ENCODE data around the gene TAGLN2.

Gene TAGLN2

DNA sequence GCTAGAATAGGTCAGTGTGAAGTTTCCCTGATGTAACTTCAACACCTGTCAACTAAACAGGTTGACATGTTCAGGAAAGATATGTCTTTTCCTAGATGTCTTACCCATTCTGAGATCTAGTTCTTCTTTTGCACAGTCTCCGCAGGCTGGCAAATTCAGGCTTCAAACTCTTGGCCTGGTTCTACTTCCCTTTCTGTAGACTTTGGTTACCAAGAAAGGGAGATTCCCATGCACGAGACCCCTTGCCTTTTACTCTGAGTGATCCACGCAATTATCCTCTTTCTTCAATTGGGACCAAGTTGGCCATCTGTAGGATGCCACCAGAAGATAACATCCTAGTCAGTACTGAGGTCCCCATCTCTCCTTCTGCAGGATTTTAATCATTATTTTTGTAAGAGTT, 27.3 kb downstream of the TAGLN2 start:
- TF ChIP-seq, protein P1, sequence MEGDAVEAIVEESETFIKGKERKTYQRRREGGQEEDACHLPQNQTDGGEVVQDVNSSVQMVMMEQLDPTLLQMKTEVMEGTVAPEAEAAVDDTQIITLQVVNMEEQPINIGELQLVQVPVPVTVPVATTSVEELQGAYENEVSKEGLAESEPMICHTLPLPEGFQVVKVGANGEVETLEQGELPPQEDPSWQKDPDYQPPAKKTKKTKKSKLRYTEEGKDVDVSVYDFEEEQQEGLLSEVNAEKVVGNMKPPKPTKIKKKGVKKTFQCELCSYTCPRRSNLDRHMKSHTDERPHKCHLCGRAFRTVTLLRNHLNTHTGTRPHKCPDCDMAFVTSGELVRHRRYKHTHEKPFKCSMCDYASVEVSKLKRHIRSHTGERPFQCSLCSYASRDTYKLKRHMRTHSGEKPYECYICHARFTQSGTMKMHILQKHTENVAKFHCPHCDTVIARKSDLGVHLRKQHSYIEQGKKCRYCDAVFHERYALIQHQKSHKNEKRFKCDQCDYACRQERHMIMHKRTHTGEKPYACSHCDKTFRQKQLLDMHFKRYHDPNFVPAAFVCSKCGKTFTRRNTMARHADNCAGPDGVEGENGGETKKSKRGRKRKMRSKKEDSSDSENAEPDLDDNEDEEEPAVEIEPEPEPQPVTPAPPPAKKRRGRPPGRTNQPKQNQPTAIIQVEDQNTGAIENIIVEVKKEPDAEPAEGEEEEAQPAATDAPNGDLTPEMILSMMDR (conservative IDR thresholded peaks at IDR 0.05; ENCODE audit: low read length) = no peak
- no peak overlapping the region for H3K4me3 ChIP-seq (ENCODE audit: low read length)
- DNase-seq (ENCODE audit: low read depth) = no peak

GRCh38 chr1:159896546-159896930, 28.8 kb downstream of the TAGLN2 start:
- no peak overlapping the region for H3K4me3 ChIP-seq (ENCODE audit: low read length)
- DNase-seq (ENCODE audit: low read depth) = no peak
- TF ChIP-seq, protein P1 (conservative IDR thresholded peaks at IDR 0.05; ENCODE audit: low read length) = no peak

DNA sequence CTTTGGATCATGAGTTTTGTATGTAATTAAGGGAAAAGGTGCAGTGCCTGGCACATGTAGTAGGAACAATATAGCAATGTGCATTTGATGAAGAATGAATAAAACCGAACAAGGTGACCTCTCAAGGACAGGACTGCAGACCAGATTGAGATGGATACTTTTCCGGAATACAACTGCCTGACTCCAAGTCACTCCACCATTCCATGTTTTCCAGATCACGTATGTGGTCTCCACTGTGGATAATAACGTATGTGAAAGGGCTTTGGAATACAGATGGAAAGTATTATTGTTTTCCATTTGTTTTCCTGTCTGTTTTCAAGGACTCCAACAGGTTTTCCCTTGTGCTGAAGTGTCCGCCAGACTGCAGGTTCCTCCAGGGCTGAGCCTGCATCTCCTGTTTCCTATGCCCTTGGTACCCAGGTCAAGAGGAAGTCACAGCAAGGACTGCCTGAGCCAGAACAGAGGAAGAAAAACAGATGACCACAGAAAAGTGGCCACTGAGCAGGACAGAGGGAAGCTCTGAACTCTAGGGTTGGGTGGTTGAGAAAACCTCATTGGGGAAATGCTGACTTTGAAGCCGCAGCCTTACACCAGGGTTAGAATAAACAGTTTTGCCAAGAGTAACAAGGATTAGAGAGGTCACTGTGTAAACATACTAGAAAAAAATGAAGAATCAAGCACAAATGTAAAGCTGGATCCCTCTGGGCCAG, 29.3 kb downstream of the TAGLN2 start:
- TF ChIP-seq, protein P1 (conservative IDR thresholded peaks at IDR 0.05; ENCODE audit: low read length) = no peak
- no peak for DNase-seq (ENCODE audit: low read depth)
- H3K4me3 ChIP-seq (ENCODE audit: low read length) = no peak overlapping the region

GRCh38 chr1:159895286-159895685, 30.0 kb downstream of the TAGLN2 start:
- TF ChIP-seq, protein P1 (conservative IDR thresholded peaks at IDR 0.05; ENCODE audit: low read length) = no peak
- H3K4me3 ChIP-seq (ENCODE audit: low read length) = no peak overlapping the region
- DNase-seq (ENCODE audit: low read depth) = no peak

- no peak for DNase-seq (ENCODE audit: low read depth)
- TF ChIP-seq, protein P1 (conservative IDR thresholded peaks at IDR 0.05; ENCODE audit: low read length) = no peak
- H3K4me3 ChIP-seq (ENCODE audit: low read length) = no peak overlapping the region
Observed at GRCh38 chr1:159892944-159893343, 32.4 kb downstream of the TAGLN2 start.

DNA sequence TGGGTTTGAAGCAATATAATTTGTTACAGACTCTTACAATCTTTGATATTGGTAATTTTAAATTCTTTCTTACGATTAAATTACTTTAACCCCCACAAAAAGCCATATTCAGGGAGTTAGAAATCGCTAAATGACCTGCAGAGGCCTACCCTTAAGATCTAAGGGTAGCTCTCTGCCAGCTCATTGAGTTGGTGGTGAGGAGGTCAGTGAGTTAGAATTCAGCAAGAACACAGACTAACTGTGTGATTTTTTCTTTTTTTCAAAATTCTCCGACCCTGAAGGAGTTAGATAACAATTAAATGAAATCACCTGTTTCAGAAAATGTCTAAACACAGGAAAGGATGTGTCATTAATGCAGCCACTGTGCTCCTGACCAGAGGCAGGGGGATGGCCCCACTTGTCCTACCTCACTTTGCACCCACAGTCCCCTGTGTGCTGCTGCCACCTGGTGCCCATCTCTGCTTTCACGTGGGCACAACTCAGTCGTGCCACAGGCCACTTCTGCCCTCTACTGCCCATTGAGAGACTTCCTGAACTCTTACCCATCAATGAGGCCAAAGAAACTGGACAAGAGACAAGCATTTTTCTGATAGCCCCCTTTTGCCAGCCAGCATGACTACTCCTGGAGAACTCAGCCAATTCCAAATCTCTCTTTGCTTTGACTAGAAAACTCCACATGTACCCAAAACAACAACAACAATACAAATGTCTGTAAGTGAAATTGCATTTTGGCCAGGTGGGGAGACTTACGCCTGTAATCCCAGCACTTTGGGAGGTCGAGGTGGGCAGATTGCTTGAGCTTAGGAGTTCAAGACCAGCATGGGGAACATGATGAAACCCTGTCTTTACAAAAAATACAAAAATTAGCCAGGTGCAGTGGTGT, 33.8 kb downstream of the TAGLN2 start:
- DNase-seq (ENCODE audit: low read depth) = peak; percentile 87
- no peak overlapping the region for H3K4me3 ChIP-seq (ENCODE audit: low read length)
- TF ChIP-seq, protein P1 (conservative IDR thresholded peaks at IDR 0.05; ENCODE audit: low read length) = peak; percentile 100
